GM18499 (cell line): ENCODE data around the gene ULBP2.

Source experiments
- ATAC-seq: cut with Tn5 transposase; IDR thresholded peaks from one replicate; pipeline ENCODE4 v1.9.1; 2021; ENCODE audit warnings: moderate number of reproducible peaks; ENCODE audit not compliant: insufficient read depth, unreplicated experiment

ULBP2 gene

GRCh38 chr6:149941583-149942460, at the start of gene ULBP2:
ULBP2 (plus strand) TSS chr6:149942014; CDS start chr6:149942073, 59 bp downstream.
- ATAC-seq, result no peak

DNA sequence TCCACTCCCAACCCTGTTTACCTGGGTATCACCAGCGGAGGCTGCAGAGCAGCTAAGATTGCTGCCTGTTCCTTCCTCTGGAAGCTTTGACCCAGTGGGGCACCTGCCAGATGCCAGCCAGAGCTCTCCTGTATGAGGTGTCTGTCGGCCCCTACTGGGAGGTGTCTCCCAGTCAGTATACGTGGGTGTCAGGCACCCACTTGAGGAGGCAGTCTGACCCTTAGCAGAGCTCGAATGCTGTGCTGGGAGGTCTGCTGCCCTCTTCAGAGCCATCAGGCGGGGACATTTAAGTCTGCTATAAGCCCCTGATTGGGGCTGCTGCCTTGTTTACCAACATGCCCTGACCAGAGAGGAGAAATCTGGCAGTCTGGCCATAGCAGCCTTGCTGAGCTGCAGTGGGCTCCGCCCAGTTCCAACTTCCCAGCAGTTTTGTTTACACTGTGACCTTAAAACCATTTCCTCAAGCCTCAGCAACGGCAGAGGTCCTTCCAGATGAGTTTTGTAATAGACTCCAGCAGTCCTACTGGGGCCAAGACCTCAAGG, 46.7 kb upstream of the ULBP2 start:
- ATAC-seq, result no peak

DNA sequence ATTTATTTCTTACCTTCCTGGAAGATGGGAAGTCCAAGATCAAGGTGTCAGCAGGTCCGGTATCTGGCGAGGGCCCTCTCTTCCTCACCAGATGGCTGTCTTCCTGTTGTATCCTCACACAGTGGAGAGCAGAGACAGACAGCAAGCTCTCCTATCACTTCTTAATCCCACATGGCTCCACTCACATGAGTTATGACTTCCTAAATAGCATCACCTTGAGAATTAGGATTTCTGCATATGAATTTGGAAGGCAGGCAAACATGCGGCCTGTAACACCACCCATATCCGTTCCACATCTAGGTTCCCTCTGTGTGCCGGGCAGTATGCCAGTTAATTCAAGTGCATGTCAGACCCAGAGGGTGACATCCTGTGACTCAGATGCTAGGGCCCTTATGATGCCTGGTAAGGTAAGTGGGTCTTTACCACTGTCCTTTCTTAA, 46.0 kb upstream of the ULBP2 start:
- ATAC-seq, result no peak

DNA sequence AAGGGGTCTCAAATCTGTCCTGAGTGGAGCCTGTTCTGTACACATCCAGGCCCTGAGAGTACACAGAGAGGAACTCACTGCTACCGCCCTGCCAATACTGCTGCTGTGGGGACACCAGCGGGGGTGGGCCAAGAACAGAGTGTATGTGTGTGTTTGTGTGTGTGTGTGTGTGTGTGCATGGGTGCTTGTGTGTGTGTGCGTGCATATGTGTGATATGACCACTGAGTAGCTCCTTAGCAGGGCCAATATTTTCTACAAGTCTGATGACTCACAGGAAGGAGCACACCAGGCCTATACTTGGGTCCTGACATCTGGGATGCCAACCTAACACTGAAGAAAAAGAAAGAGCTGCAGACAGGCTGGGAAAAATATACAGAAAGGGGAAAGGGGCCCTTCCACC, 45.3 kb upstream of the ULBP2 start:
- no peak for ATAC-seq

DNA sequence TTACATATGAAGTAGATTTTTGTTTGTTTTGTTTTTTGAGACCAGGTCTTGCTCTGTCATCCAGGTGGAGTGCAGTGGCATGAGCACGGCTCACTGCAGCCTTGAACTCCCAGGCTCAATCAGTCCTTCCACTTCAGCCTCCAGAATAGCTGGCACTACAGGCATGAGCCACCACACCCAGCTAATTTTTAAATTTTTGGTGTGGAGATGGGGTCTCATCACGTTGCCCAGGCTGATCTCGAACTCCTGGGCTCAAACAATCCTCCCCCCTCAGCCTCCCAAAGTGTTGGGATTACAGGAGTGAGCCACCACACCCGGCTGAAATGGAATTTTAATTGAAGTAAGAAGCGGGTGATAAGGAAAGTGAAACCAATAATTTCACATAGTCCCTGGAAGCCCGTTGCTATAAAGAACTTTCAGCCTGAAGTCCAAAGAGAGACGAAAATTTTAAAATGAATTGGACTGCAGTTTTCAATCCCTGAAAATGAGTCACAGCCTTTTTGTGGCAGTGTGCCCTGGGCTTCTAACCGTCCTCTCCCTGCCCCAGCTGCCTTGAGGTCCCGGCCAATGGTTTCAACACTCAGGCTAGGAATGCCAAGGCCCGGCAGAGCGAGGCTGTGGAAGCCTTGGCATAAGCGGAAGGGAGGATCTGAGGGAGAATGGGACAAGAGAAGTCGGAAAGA, 44.7 kb upstream of the ULBP2 start:
- no peak for ATAC-seq

DNA sequence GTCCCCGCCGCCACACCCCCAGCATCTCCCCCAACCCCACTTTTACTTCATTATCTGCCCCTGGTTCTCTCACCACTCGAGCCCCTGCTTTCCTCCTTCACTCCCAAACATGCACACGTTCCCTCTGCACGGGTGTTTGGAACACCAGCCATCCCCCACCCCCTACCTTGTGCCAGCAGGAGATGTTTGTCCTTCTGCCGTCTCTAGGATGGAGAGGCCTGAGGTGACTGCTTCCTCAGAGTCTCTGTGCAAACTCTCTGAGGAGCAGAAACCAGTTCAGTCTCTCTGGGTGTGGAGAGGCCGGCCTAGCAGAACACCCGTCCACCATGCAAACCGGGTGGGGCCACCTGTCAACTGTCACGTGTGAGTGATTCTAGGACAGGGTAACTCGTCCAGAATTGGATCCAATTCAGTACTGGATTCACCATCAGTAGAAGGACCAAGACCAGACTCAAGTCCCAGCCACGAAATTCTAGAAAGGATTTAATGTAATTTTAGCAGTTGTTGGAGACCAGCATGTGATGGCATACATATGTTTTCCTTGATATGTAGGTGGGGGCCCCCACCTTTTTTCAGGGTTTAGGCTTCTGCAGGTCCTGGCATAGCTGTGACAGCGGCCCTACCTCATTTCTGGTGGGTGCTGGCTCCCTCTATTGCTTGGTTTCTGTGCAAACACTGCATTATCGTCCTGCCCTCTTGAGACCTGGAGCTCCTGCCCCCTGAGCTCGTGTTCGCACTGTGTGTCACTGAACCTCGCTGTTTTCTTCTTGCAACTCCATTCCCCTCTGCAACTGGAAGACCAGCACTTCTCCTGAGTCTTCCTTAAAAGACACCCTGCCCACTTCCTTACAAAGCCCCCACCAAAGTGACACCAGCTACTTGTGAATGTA, 43.7 kb upstream of the ULBP2 start, which contains the start of gene RAET1E:
Gene RAET1E, minus strand, starts transcription at position 259 of the 890 bp plus-strand sequence. CDS start 7,212 bp downstream, outside the sequence.
- ATAC-seq, result no peak

DNA sequence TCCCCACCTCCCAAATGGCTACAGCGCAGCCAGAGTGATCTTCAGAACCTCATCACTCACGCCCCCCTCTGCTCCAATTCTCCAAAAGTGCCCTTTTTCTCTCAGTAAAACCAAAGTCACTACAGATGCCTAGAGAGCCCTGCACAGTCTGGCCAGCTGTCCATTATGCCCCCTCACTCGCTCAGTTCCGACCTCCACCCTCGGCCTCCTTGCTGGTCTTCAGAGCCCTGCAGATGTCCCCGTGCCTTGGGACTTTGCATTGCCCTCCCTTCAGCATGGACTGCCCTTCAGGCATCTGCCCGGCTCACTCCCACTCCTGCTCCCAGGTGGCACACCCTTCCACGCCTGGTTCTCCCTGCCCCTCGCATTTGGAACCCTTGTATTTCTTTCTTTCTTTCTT, 42.8 kb upstream of the ULBP2 start:
- no peak for ATAC-seq

DNA sequence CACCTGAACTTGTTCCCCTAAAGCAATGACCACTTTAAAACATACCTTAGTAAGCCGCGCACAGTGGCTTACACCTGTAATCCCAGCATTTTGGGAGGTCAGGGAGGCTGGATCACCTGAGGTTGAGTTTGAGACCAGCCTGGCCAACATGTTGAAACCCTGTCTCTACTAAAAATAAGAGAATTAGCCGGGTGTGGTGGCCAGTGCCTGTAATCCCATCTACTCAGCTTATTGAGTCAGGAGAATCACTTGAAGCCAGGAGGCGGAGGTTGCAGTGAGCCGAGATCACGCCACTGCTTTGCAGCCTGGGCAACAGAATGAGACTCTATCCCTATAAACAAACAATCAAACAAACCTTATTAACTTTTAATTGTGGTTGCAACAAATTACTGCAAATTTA, 42.3 kb upstream of the ULBP2 start:
- ATAC-seq, result no peak

- no peak for ATAC-seq
Observed at GRCh38 chr6:149899926-149900619, 41.7 kb upstream of the ULBP2 start.

- no peak for ATAC-seq
Observed at GRCh38 chr6:149900620-149901443, 41.0 kb upstream of the ULBP2 start.

GRCh38 chr6:149901444-149902140, 40.2 kb upstream of the ULBP2 start:
- no peak for ATAC-seq

DNA sequence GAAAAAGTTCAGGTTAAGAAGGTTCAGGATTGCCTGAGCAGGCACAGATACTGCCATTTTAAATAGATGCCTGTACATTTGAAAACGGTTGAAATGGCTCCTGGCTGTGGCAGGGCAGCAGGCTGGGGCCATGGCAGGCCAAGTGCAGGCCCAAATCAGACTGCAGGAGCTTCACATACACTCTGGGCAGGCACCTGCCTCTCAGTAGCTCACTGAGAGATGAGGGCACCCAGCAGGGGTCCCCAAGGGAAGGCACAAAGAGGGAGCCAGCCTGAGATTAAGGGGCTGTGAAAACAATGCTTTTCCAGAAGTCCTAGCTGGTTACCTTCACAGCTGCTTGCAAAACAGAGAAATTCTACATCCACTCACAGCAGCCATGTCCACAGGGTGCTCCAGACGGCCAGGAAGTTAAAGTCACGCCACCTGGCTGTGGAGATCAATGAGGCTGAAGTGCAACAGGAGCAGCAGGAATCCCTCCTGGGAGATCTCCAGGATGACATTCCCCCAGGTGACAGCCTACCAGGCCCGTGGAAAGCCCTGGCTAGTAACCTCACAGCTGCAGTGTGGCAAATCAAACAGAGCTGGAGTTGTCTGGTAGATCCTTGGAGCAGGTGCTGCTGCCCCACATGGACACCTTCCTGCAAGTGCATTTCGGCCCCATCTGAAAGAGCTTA, 37.7 kb upstream of the ULBP2 start:
- ATAC-seq, result no peak

DNA sequence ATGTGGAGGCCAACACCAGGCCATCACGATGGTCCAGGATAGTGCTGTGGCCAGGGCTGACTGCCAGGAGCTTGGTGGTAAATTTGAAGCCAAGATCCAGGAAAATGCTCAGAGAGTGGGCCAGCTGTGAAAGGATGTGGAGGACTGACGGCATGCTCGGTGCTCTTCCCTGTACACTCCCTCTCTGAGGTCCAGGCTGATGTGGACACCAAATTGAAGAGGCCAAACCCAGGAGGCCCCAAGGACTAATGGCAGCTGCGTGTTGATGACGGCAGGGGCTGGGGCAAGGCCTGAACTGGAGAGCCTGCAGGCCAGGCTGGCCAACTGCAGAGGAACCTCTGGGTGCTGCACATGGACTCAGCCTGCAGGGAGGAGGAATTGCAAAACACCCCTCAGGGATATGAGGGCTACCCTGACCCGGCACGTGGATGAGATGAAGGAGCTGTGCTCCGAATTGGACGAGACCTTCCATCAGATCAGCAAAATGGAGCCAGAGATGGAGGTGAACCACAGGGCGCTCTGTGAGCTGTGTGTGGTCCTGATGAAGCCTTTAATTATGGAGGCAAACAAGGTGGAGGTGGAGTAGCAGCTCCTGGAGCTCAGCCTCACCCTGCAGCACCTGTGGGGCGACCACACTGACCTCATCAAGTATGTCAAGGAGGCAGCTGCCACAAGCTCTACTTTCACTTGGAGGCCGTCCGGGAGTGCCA, 37.0 kb upstream of the ULBP2 start:
- no peak for ATAC-seq

GRCh38 chr6:149905371-149905910, 36.4 kb upstream of the ULBP2 start:
- no peak for ATAC-seq

- ATAC-seq, result no peak
Observed at GRCh38 chr6:149905911-149906371, 35.9 kb upstream of the ULBP2 start.

- ATAC-seq, result no peak
Observed at GRCh38 chr6:149906405-149906804, 35.4 kb upstream of the ULBP2 start.

GRCh38 chr6:149907317-149907716, 34.5 kb upstream of the ULBP2 start:
- no peak for ATAC-seq
